Left ventricle myocardium inferior (tissue), 1 donor: ENCODE results near the gene CTDSP1. TPM values are rescaled to one million over a fixed set of nuclear protein-coding genes. Genes with fewer than 3 reads are reported as not detected.

Experiments
- DNase-seq: peaks from one replicate; pipeline ENCODE4 v3.0.0-alpha.2; 2020
- H3K27ac ChIP-seq: fragments of 200-600 bp; replicated peaks from 2 replicates; pipeline ENCODE4 v1.8.0; 2021
- H3K27me3 ChIP-seq: fragments of 200-600 bp; 2 replicates; pipeline ENCODE4 v1.8.0; 2021; ENCODE audit warnings: low read depth
- H3K36me3 ChIP-seq: fragments of 200-600 bp; 2 replicates; pipeline ENCODE4 v1.8.0; 2021
- H3K4me1 ChIP-seq: fragments of 200-600 bp; 2 replicates; pipeline ENCODE4 v1.8.0; 2021
- H3K4me3 ChIP-seq: fragments of 200-600 bp; 2 replicates; pipeline ENCODE4 v1.8.0; 2021; ENCODE audit warnings: mild to moderate bottlenecking, moderate library complexity
- H3K9me3 ChIP-seq: fragments of 200-600 bp; replicated peaks from 2 replicates; pipeline ENCODE4 v1.8.0; 2021
- intact Hi-C: fragments of 100-400 bp; cut with micrococcal nuclease; formaldehyde crosslinking; loops from one replicate; pipeline ENCODE4 v1.11.0; 2022
- total RNA-seq: library from RNA; stranded (reverse); fragmentation: NEBNext Ultra II Directional; extraction: Animal tissue kit (Norgen Biotek cat#: 25700); gene quantifications from one replicate; pipeline ENCODE4 v1.2.1, GENCODE V29; 2021
- TF ChIP-seq, protein P1 (sequence below): fragments of 200-600 bp; IDR thresholded peaks from 2 replicates; pipeline ENCODE4 v1.8.0; 2021; ENCODE audit warnings: antibody characterized with exemption, mild to moderate bottlenecking, borderline replicate concordance
- donor health status: DM: no; HTN: yes; CAD: no; lungs with severe emphysema.

Gene CTDSP1
- total RNA-seq, 1 donor from 2014 or later: 81.5 TPM

DNA sequence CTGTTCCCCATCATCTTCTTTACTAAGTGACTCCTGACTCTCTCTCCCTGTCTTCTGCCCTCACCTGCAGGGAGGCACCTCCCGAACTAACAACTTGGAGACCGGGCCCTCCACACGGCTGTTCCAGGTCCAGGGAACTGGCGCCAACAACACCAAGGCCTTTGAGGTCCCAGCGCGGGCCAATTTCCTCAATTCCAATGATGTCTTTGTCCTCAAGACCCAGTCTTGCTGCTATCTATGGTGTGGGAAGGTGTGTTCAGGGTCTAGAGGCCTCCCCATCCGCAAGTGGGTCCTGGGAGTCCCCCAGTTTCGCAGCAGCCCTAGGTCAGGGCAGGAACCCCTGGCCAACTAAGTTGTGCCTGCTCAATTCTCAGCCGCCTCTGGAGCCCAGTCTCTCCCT lies 34.8 kb downstream of the CTDSP1 start:
- H3K9me3 ChIP-seq: no peaks in the 10 kb centered on the region
- TF ChIP-seq, protein P1, sequence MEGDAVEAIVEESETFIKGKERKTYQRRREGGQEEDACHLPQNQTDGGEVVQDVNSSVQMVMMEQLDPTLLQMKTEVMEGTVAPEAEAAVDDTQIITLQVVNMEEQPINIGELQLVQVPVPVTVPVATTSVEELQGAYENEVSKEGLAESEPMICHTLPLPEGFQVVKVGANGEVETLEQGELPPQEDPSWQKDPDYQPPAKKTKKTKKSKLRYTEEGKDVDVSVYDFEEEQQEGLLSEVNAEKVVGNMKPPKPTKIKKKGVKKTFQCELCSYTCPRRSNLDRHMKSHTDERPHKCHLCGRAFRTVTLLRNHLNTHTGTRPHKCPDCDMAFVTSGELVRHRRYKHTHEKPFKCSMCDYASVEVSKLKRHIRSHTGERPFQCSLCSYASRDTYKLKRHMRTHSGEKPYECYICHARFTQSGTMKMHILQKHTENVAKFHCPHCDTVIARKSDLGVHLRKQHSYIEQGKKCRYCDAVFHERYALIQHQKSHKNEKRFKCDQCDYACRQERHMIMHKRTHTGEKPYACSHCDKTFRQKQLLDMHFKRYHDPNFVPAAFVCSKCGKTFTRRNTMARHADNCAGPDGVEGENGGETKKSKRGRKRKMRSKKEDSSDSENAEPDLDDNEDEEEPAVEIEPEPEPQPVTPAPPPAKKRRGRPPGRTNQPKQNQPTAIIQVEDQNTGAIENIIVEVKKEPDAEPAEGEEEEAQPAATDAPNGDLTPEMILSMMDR: no peak
- H3K27me3 ChIP-seq: no peaks in the 10 kb centered on the region
- no peak for DNase-seq
- no peak overlapping the region for H3K4me3 ChIP-seq
- H3K27ac ChIP-seq: no peak overlapping the region
- intact Hi-C loops: no loop called here
- H3K36me3 ChIP-seq: no peaks in the 10 kb centered on the region
- no peaks in the 10 kb centered on the region for H3K4me1 ChIP-seq

DNA sequence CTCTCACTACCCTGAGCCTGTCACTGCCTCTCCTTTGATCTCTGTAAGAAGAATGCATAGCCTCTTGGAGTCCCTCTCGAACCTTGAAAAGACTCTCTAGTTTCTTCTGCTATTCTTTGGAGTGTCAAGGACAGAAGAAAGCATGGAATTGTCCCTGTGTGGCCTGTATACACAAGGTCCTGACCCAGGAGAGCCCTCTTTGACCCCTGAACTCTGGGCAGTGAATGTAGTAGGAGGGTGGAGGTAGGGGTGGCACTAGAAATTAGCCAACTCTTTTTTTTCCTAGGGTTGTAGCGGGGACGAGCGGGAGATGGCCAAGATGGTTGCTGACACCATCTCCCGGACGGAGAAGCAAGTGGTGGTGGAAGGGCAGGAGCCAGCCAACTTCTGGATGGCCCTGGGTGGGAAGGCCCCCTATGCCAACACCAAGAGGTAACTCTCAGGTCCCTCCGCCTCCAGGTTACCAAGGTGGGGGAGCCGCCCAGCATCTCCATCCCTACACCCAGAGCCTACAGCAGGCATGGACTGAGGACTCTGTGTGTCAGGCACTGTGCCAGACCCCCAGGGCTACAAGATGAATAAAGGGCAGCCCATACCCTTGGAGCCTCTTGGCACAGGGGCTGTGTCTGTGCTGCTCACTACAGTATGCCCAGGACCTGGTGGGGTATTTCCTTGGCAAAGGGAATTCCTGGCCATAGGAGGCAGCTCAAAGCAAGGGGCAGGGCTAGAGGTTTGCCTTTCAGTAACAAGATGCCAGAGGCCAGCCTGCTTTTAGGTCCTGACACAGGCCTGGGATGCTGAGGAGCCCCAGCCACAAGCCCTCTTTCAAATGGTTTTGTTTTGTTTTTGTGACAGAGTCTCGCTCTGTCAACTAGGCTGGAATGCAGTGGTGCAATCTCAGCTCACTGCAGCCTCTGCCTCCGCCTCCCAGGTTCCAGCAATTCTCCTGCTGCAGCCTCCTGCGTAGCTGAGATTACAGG lies 35.6 kb downstream of the CTDSP1 start:
- intact Hi-C loops: no loop called here
- Histone ChIP-seq H3K36me3 (no peaks in the 10 kb centered on the region), H3K27ac (no peak overlapping the region), H3K9me3 (no peaks in the 10 kb centered on the region), H3K4me3 (no peak overlapping the region), H3K4me1 (no peaks in the 10 kb centered on the region), H3K27me3 (no peaks in the 10 kb centered on the region)
- TF ChIP-seq, protein P1: no peak
- no peak for DNase-seq

DNA sequence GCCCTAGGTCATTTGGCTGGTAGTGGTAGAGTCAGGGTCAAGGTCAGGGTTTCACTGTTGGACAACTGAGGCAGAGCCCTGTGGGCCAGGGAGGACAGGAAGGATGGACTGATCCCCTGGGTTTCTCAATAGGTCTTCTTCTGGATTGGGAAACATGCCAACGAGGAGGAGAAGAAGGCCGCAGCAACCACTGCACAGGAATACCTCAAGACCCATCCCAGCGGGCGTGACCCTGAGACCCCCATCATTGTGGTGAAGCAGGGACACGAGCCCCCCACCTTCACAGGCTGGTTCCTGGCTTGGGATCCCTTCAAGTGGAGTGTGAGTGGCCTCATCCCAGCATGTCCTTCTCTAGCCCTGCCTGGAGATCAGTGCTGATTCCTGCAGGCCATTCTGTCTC lies 37.3 kb downstream of the CTDSP1 start:
- TF ChIP-seq, protein P1: no peak
- no peaks in the 10 kb centered on the region for H3K36me3 ChIP-seq
- intact Hi-C loops: no loop called here
- H3K9me3 ChIP-seq: no peaks in the 10 kb centered on the region
- no peak overlapping the region for H3K27ac ChIP-seq
- H3K27me3 ChIP-seq: no peaks in the 10 kb centered on the region
- no peak overlapping the region for H3K4me3 ChIP-seq
- DNase-seq: no peak
- H3K4me1 ChIP-seq: no peaks in the 10 kb centered on the region

DNA sequence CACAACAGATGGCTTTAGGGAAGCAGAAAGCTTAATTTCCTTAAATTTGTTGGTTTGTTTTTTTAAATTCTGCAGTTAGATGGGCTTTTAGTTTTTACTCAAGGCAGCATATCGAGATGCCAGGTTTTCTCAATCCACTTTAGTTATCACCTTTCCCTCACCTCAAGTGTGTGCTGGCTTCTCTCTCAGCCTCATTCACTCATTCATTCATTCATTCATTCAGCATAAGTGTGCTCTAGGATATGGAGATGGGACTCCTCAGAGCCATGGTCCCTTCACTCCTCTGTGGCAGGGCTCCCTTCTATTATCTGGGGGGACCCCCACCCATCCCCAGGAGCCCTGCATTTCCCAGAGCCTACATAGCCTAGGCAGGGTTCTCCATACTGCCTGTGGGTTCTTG lies 38.3 kb downstream of the CTDSP1 start:
- H3K27ac ChIP-seq: no peak overlapping the region
- no peak overlapping the region for H3K4me3 ChIP-seq
- intact Hi-C loops: no loop called here
- H3K9me3 ChIP-seq: no peaks in the 10 kb centered on the region
- no peaks in the 10 kb centered on the region for H3K4me1 ChIP-seq
- H3K27me3 ChIP-seq: no peaks in the 10 kb centered on the region
- H3K36me3 ChIP-seq: no peaks in the 10 kb centered on the region
- no peak for DNase-seq
- TF ChIP-seq, protein P1: no peak

DNA sequence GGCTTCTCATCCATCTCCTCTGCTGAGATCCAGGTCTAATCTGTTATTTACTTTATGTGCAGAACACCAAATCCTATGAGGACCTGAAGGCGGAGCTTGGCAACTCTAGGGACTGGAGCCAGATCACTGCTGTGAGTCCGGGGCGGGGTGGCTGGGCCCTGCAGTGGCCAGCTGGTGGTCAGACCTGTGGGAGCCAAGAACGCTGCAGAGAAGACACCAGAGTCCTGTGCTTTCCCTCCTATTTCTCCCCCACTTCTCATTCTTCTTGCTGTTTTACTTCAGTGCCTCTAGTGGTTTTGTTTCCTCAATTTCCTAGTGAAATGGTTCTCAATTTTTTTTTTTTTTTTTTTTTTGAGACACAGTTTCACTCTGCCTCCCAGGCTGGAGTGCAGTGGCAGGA lies 38.9 kb downstream of the CTDSP1 start:
- Histone ChIP-seq H3K4me3 (no peak overlapping the region), H3K27me3 (no peaks in the 10 kb centered on the region), H3K27ac (no peak overlapping the region), H3K4me1 (no peaks in the 10 kb centered on the region), H3K9me3 (no peaks in the 10 kb centered on the region), H3K36me3 (no peaks in the 10 kb centered on the region)
- peak; percentile 36 for DNase-seq
- TF ChIP-seq, protein P1: no peak
- intact Hi-C loops: no loop called here
